MM.1S (cell line): ENCODE results near the gene HOXC4.
"Not testable (repeated sequence)": the region's sequence is repeated elsewhere in the genome, so short reads cannot be mapped to it uniquely, and the experiment has no call there.

Experiments used
- EZH2 ChIP-seq: fragments of 300-600 bp; sonication (generic); optimal IDR thresholded peaks from 2 replicates; pipeline ENCODE3; 2017; ENCODE audit warnings: low read depth, mild to moderate bottlenecking, antibody characterized with exemption, low read length, mixed read lengths
- EZH2phosphoT487 ChIP-seq: fragments of 300-600 bp; sonication (generic); IDR thresholded peaks from 2 replicates; pipeline ENCODE4 v1.6.1; 2018; ENCODE audit warnings: antibody characterized with exemption, low read length
- TF ChIP-seq, protein P1 (sequence below): fragments of 300-600 bp; sonication (generic); IDR thresholded peaks from 2 replicates; pipeline ENCODE4 v1.5.1; 2016; ENCODE audit warnings: antibody characterized with exemption, low read length, mixed read lengths

DNA sequence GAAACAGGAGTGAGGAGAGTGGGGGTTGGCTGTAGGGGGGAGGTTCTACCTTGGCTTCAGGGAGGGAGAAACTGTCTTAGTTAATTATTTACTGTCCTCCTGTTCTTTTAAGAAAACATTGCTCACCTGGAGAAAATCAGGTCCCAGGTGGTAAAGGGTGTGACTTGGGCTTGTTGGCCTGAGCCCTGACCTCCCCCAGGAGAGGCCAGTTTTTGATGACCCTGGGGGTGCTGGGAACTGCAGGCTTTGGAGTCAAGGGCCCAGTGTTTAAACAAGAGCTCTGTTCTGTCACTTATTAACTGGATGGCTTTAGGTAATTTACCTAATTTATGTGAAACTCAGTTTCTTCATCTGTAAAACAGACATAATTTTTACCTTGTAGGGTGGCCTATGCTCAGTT lies 34.4 kb downstream of the HOXC4 start:
- TF ChIP-seq, protein P1, sequence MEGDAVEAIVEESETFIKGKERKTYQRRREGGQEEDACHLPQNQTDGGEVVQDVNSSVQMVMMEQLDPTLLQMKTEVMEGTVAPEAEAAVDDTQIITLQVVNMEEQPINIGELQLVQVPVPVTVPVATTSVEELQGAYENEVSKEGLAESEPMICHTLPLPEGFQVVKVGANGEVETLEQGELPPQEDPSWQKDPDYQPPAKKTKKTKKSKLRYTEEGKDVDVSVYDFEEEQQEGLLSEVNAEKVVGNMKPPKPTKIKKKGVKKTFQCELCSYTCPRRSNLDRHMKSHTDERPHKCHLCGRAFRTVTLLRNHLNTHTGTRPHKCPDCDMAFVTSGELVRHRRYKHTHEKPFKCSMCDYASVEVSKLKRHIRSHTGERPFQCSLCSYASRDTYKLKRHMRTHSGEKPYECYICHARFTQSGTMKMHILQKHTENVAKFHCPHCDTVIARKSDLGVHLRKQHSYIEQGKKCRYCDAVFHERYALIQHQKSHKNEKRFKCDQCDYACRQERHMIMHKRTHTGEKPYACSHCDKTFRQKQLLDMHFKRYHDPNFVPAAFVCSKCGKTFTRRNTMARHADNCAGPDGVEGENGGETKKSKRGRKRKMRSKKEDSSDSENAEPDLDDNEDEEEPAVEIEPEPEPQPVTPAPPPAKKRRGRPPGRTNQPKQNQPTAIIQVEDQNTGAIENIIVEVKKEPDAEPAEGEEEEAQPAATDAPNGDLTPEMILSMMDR, result not testable (repeated sequence)
- not testable (repeated sequence) for TF ChIP-seq EZH2phosphoT487, EZH2
